HG02884 (cell line): ENCODE measurements around the gene TDRD7.
A peak's percentile ranks its signal among the peaks of the same experiment; 100 is the strongest.
"Not testable (repeated sequence)": the region's sequence is repeated elsewhere in the genome, so short reads cannot be mapped to it uniquely, and the experiment has no call there.

Experiments
- ATAC-seq: cut with Tn5 transposase; IDR thresholded peaks from one replicate; pipeline ENCODE4 v1.9.1; 2021; ENCODE audit warnings: mild to moderate bottlenecking, moderate library complexity; ENCODE audit not compliant: unreplicated experiment

The TDRD7 gene

GRCh38 chr9:97473717-97474116, 61.8 kb downstream of the TDRD7 start:
- ATAC-seq, result no peak

- ATAC-seq, result no peak
Measured at GRCh38 chr9:97474372-97474925, 62.6 kb downstream of the TDRD7 start.

- no peak for ATAC-seq
Measured at GRCh38 chr9:97475059-97475458, 63.2 kb downstream of the TDRD7 start.

- no peak for ATAC-seq
Measured at GRCh38 chr9:97478301-97478981, 66.5 kb downstream of the TDRD7 start.

- ATAC-seq, result no peak
Measured at GRCh38 chr9:97479496-97480159, 67.7 kb downstream of the TDRD7 start.

GRCh38 chr9:97480174-97480573, 68.3 kb downstream of the TDRD7 start:
- ATAC-seq, result no peak

- ATAC-seq, result no peak
Measured at GRCh38 chr9:97480749-97481148, 68.9 kb downstream of the TDRD7 start.

GRCh38 chr9:97484134-97484533, 72.2 kb downstream of the TDRD7 start:
- no peak for ATAC-seq

- ATAC-seq, result no peak
Measured at GRCh38 chr9:97487107-97487506, 75.2 kb downstream of the TDRD7 start.

GRCh38 chr9:97487861-97488260, 76.0 kb downstream of the TDRD7 start:
- no peak for ATAC-seq

GRCh38 chr9:97491216-97491999, 79.5 kb downstream of the TDRD7 start:
- ATAC-seq, result no peak

GRCh38 chr9:97497558-97498375, 85.9 kb downstream of the TDRD7 start:
- ATAC-seq, result not testable (repeated sequence)

- ATAC-seq, result not testable (repeated sequence)
Measured at GRCh38 chr9:97498846-97499245, 87.0 kb downstream of the TDRD7 start.

GRCh38 chr9:97500263-97500662, 88.4 kb downstream of the TDRD7 start:
- ATAC-seq, result no peak

GRCh38 chr9:97500765-97501176, 88.9 kb downstream of the TDRD7 start:
- ATAC-seq, result no peak

- peak; percentile 54 for ATAC-seq
Measured at GRCh38 chr9:97501177-97501971, 89.5 kb downstream of the TDRD7 start, which contains the start of gene TMOD1. Gene TMOD1, plus strand, starts transcription at chr9:97501666. Its CDS starts 22,523 bp downstream, at chr9:97524189.

- ATAC-seq, result peak; percentile 27
Measured at GRCh38 chr9:97501972-97502221, 90.0 kb downstream of the TDRD7 start.

GRCh38 chr9:97502222-97502983, 90.5 kb downstream of the TDRD7 start:
- no peak for ATAC-seq
